Lower leg skin (tissue), 4 donors: ENCODE results near the gene ESF1. TPM values are rescaled to one million over a fixed set of nuclear protein-coding genes. Genes with fewer than 3 reads are reported as not detected.

Experiments used
- DNase-seq, 2 donors: peaks; one replicate each; pipeline ENCODE4 v3.0.0-alpha.2; 2019; ENCODE audit warnings: low spot score in 2 of 2
- H3K4me3 ChIP-seq: fragments of 200-600 bp; sonication (generic); 2 replicates; pipeline ENCODE4 v1.5.1; 2017; ENCODE audit warnings: mild to moderate bottlenecking, low read depth; ENCODE audit not compliant: poor library complexity, severe bottlenecking
- CTCF ChIP-seq, 3 donors: fragments of 450-650 bp; IDR thresholded peaks; one replicate each; pipeline ENCODE4 v1.5.1; 2016; ENCODE audit warnings: antibody characterized with exemption in 3 of 3, mild to moderate bottlenecking in 3 of 3, moderate library complexity in 2 of 3
- POLR2A ChIP-seq, 2 donors: fragments of 450-650 bp; IDR thresholded peaks; one replicate each; pipeline ENCODE4 v1.6.1; 2016 to 2017; ENCODE audit warnings: antibody characterized with exemption in 2 of 2, mild to moderate bottlenecking in 1 of 2, moderate library complexity in 1 of 2
- WGBS, 2 donors: methylation state at CpG; one replicate each; pipeline ENCODE4 v1.1.5; 2018; 5-methylcytosine and 5-hydroxymethylcytosine counted together
- intact Hi-C: fragments of 100-400 bp; cut with DNase I; formaldehyde crosslinking; loops from one replicate; pipeline ENCODE4 v1.15.0; 2023; ENCODE audit warnings: low total_unique reads
- total RNA-seq, 4 donors: library from RNA; depleted of rRNA; stranded (reverse); fragments of >200 nt; gene quantifications; one replicate each; pipeline ENCODE4 v1.1.0, GENCODE V29; 2016

ESF1 gene
- total RNA-seq, 4 donors from 2014 or later: 9.5 to 11.1 (median 10.8) TPM

DNA sequence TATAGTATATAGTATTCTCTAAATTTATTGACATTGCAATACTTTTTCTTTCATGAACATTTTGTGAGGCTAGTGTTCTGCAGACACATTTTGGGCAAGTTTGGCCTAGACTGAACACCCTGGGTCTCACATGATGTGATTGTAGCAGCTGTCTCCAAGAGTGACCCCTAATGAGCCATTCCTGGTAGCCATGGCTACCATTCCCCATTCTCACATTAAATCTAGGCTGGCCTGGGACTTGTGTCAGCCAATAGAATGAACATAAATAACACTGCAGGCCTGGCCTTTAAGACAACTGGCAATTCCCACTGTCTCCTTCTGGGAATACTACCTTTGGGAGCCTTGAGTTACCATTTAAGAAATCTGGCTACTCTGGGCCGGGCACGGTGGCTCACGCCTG, 108.0 kb downstream of the ESF1 start:
- no peak for TF ChIP-seq CTCF (IDR thresholded peaks at IDR 0.05)
- TF ChIP-seq POLR2A (IDR thresholded peaks at IDR 0.05): no peak
- no peak for DNase-seq
- intact Hi-C loops: no loop called here
- H3K4me3 ChIP-seq: no peak overlapping the region
- 88 to 96% methylated on average over 3 of the region's 3 CpGs for WGBS, 2 donors

GRCh38 chr20:13672690-13673089, 112.0 kb downstream of the ESF1 start:
- no peak overlapping the region for H3K4me3 ChIP-seq
- DNase-seq: no peak
- 50 to 66% methylated on average over 3 of the region's 3 CpGs for WGBS, 2 donors
- TF ChIP-seq CTCF (IDR thresholded peaks at IDR 0.05) (no peak), POLR2A (IDR thresholded peaks at IDR 0.05) (no peak)
- intact Hi-C loops: no loop called here

DNA sequence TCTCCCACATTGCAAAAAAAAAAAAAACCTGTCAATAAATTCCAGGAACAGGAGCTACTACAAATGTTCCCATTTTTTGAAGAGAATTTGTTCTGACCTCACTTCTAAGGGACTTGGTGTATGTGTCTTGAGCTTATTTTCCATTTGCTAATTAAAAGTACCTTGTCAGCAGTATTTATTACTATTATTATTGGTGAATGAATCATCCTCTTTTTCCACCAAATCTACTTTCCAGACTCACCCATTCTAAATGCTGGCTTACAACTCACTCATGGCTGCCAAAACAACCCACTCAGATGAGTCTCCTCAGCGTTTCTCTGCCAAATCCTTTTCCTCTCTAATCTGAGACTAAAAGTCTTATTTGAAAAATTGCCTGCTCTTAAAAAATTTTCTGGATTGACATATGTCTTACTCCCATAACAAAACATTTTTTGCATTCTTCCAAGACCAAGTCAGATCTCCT, 112.8 kb downstream of the ESF1 start:
- H3K4me3 ChIP-seq: no peak overlapping the region
- intact Hi-C loops: no loop called here
- DNase-seq: peak in 1 of 2 donors; percentile 49
- 3 to 11% methylated on average over 1 of the region's 1 CpG for WGBS, 2 donors
- TF ChIP-seq POLR2A (IDR thresholded peaks at IDR 0.05): no peak
- TF ChIP-seq CTCF (IDR thresholded peaks at IDR 0.05): no peak

DNA sequence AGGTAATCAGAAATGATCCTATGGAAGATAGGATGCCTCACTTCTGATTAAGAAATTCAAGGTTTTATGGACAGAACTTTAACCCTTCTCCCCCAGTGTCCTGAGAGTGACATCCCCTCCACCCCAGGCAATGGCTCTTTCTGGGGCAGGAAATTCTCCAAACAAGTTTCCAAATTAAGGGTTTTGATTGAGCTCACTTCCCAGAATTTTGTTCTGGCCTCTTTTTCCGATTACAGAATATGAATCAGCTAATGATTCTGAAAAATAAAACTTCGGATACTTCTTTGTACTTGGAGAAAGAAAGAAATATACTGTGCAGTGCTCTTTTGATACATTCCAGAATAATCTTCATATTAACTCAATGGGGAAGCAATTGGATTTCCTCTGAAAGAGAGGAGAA, 113.2 kb downstream of the ESF1 start:
- 27 to 32% methylated on average over 2 of the region's 2 CpGs for WGBS, 2 donors
- TF ChIP-seq POLR2A (IDR thresholded peaks at IDR 0.05): no peak
- TF ChIP-seq CTCF (IDR thresholded peaks at IDR 0.05): no peak
- no peak overlapping the region for H3K4me3 ChIP-seq
- no peak for DNase-seq
- intact Hi-C loops: no loop called here

DNA sequence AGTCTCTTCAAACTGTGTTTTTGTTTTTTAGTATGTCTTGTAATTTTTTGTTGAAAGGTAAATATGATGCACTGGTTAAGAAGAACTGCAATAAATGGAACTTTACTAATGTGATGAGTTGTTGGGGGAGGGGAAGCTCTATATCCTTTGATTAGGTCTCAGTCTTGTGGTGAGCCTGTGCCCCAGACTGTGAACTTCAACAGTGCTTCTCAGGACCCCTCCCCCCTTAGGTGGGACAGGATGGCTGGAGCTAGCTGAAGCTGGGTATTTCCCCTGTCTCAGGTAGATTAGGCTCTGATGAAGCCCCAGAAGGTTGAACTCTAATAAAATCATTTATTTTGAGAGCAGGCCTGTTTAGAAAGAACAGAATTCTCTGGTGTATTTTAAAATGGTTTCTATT, 114.6 kb downstream of the ESF1 start:
- TF ChIP-seq POLR2A (IDR thresholded peaks at IDR 0.05) (no peak), CTCF (IDR thresholded peaks at IDR 0.05) (no peak)
- no peak overlapping the region for H3K4me3 ChIP-seq
- intact Hi-C loops: no loop called here
- DNase-seq: no peak

DNA sequence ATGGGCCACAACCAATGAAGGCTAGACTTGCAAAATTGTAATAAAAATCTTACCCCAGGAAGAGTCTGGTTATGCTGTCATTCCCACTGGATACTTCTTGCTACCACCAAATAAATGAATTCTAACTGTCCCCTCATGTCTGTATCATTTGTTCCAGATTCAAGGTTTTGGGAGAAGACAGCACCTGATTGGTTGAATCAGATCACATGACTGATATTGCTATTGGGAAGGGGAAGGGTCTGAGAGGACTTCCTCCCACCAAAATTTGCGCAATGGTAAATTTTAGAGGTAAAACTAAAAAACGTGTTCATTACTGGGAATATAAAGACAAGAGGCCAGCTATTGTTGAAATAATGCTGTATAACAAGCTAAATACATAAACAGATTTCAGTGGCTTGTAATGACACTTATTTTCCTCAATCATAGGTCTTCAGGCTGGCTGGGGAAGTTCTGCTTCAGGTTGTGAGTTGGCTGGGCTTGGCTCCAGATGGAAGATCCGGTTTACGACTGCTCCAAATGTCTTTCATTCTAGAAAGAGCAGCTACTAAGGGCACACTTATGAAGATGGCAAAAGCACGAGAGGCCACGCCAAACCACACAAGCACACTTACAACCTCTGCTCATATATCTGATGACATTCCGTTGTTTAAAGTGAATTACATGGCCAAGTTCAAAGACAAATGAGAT, 118.9 kb downstream of the ESF1 start:
- WGBS, 2 donors: 75 to 82% methylated on average over 7 of the region's 7 CpGs
- no peak for DNase-seq
- intact Hi-C loops: no loop called here
- no peak overlapping the region for H3K4me3 ChIP-seq
- no peak for TF ChIP-seq CTCF (IDR thresholded peaks at IDR 0.05)
- TF ChIP-seq POLR2A (IDR thresholded peaks at IDR 0.05): no peak
